Measurements from ENCODE around the gene ZDHHC5.
A peak's percentile ranks its signal among the peaks of the same experiment; 100 is the strongest.
"Not testable (repeated sequence)": the region's sequence is repeated elsewhere in the genome, so short reads cannot be mapped to it uniquely, and the experiment has no call there.

ZDHHC5 gene

GRCh38 chr11:57647372-57647771 lies 20.5 kb upstream of the ZDHHC5 start:
- no peak for DNase-seq (ENCODE audit: low read depth)
- H3K4me3 ChIP-seq (ENCODE audit: control insufficient read depth, low read depth, low read length): no peak overlapping the region

DNA sequence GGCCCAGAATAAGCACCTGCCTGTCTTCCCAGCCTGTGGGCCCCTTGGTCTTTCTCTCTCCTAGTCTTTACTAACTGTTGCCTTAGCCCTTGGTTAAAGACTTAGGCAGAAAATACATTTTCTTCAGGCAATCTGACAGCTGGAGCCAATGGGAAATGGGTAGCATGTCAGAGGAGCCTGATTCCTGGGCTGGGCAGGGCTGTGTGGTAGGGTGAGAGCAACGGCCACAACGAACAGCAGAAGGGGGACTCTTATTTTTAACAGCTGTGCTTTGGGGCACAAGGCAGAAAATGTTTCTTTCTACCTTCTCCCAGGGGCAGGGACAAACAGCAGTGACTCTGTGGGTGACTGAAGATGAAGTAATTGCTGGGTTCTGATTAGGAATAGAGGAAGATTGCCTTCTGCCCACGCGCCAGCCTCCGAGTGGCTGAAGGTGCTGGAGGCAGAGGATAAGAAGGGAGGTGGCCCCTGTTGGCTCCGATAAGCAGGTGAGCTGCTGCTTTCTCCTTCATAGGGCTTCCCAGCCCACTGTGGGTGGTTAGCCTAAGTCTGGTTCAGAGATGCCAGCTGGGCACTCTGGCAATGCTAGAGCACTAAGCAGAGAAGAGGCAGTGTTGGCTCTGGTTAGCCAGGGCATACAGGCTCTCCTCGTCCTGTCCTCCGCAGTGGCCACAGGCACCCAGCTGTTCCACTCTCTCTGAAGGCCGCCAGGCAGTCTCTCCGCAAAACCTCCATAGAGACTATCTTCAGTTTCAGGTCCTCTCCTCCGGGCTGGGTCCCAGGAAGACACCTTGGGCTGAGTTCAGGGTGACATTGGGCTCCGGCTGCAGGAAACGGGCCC lies 19.7 kb upstream of the ZDHHC5 start:
- H3K4me3 ChIP-seq (ENCODE audit: control insufficient read depth, low read depth, low read length): peak overlapping the region; percentile 41
- no peak for DNase-seq (ENCODE audit: low read depth)
- no peak for TF ChIP-seq CTCF (IDR thresholded peaks at IDR 0.05; ENCODE audit: control insufficient read depth, insufficient read depth, low read depth, low read length, missing control alignments)

More at GRCh38 chr11:57647372-57647771, 20.5 kb upstream of the ZDHHC5 start:
- TF ChIP-seq CTCF (IDR thresholded peaks at IDR 0.05; ENCODE audit: control insufficient read depth, insufficient read depth, low read depth, low read length, missing control alignments): no peak

- no peak for DNase-seq (ENCODE audit: low read depth)
- no peak for TF ChIP-seq CTCF (IDR thresholded peaks at IDR 0.05; ENCODE audit: control insufficient read depth, insufficient read depth, low read depth, low read length, missing control alignments)
- peak overlapping the region; percentile 41 for H3K4me3 ChIP-seq (ENCODE audit: control insufficient read depth, low read depth, low read length)
These were observed 18.8 kb upstream of the ZDHHC5 start for GRCh38 chr11:57648801-57649735.

GRCh38 chr11:57649826-57650738 lies 17.8 kb upstream of the ZDHHC5 start, which contains the start of gene YPEL4:
YPEL4 (minus strand) TSS chr11:57649912; CDS start chr11:57647107, 2,805 bp downstream.
- H3K4me3 ChIP-seq (ENCODE audit: control insufficient read depth, low read depth, low read length): peak within 1 kb of the TSS; percentile 41
- no peak for TF ChIP-seq CTCF (IDR thresholded peaks at IDR 0.05; ENCODE audit: control insufficient read depth, insufficient read depth, low read depth, low read length, missing control alignments)
- DNase-seq (ENCODE audit: low read depth): no peak

GRCh38 chr11:57650739-57651090 lies 17.2 kb upstream of the ZDHHC5 start:
- no peak overlapping the region for H3K4me3 ChIP-seq (ENCODE audit: control insufficient read depth, low read depth, low read length)
- TF ChIP-seq CTCF (IDR thresholded peaks at IDR 0.05; ENCODE audit: control insufficient read depth, insufficient read depth, low read depth, low read length, missing control alignments): no peak
- no peak for DNase-seq (ENCODE audit: low read depth)

DNA sequence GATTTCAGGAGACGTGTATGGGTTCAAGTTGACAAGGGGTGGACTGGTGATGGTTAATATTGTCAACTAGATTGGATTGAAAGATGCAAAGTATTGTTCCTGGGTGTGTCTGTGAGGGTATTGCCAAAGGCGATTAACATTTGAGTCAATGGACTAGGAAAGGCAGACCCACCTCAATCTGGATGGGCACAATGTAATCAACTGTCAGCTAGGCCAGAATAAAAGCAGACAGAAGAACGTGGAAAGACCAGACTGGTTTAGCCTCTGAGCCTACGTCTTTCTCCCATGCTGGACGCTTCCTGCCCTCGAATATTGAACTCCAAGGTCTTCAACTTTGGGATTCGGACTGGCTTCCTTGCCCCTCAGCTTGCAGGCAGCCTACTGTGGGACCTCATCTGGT lies 16.5 kb upstream of the ZDHHC5 start:
- no peak overlapping the region for H3K4me3 ChIP-seq (ENCODE audit: control insufficient read depth, low read depth, low read length)
- no peak for TF ChIP-seq CTCF (IDR thresholded peaks at IDR 0.05; ENCODE audit: control insufficient read depth, insufficient read depth, low read depth, low read length, missing control alignments)
- no peak for DNase-seq (ENCODE audit: low read depth)

DNA sequence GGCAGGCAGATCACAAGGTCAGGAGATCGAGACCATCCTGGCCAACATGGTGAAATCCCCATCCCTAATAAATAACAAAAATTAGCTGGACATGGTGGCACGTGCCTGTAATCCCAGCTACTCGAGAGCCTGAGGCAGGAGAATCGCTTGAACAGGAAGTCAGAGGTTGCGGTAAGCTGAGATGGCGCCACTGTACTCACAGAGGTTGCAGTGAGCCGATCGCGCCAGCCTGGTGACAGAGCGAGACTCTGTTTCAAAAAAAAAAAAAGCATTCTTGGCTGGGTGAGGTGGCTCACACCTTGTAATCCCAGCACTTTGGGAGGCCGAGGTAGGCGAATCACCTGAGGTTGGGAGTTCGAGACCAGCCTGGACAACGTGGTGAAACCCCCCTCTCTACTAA lies 15.7 kb upstream of the ZDHHC5 start:
- H3K4me3 ChIP-seq (ENCODE audit: control insufficient read depth, low read depth, low read length); DNase-seq (ENCODE audit: low read depth): not testable (repeated sequence)
